Stimulated activated CD4-positive, alpha-beta T cell treated with anti-CD3 and anti-CD28 coated beads, TNF-alpha, amount 100 ng/mL, for 48 hours (primary cell): ENCODE results near the gene CTTNBP2.

Source experiments
- DNase-seq, 3 donors: peaks; one replicate each; pipeline ENCODE4 v3.0.0-alpha.2; 2020; ENCODE audit warnings: low read depth in 3 of 3

The CTTNBP2 gene

DNA sequence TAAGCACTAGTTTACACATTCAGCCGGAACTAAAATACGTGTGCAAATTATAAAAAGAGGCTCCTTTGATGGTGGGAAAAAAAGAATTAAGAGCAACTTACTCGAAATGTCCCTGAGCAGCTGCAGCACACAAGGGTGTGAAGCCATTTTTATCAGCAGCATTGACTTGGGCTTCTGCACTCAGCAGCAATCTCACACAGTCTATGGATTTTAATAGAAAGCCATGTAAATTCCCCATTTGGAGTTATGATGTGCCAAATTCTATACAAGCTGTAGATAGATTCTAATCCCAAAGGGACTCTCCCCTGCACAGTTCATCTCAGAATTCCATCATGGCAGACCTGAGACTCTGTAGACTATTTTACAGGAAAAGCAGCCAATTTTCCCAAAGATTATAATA, 90.5 kb downstream of the CTTNBP2 start:
- no peak for DNase-seq

DNA sequence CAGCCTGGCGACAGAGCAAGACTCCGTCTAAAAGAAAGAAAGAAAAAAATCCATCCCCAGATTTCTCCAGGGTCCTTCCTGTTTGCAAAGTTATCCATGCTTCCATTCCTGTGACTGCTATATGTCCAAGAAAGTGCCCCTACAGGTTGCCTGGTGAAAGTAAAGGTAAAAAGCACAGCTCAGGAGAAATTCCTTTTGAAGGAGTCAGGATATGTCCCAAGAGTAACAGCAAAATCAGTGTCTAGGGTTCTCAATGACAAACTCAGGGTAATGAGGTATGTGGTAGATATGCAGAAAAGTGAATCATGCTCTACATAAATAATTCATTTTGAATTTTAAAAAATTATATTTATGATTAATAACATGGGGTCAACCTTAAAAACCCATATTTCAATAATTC, 91.5 kb downstream of the CTTNBP2 start:
- DNase-seq = no peak

DNA sequence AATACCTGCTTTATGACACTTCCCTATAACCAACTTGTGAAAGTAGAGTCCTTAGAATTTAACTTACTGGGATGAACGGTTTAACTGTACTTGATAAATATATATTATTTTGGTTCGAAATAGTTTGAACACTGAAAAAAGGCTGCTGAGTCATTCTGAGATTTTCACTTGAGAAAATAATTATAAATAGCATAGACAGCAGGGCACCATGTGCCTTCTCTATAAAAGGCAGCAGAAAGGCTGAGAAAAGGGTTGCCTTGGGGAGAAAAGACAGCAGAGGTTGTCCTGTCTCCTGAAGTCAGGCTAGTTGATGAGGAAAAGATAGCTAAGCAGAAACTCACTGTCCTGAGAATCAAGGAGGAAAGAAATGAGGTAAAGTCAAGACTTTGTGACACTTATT, 92.4 kb downstream of the CTTNBP2 start:
- DNase-seq = no peak

DNA sequence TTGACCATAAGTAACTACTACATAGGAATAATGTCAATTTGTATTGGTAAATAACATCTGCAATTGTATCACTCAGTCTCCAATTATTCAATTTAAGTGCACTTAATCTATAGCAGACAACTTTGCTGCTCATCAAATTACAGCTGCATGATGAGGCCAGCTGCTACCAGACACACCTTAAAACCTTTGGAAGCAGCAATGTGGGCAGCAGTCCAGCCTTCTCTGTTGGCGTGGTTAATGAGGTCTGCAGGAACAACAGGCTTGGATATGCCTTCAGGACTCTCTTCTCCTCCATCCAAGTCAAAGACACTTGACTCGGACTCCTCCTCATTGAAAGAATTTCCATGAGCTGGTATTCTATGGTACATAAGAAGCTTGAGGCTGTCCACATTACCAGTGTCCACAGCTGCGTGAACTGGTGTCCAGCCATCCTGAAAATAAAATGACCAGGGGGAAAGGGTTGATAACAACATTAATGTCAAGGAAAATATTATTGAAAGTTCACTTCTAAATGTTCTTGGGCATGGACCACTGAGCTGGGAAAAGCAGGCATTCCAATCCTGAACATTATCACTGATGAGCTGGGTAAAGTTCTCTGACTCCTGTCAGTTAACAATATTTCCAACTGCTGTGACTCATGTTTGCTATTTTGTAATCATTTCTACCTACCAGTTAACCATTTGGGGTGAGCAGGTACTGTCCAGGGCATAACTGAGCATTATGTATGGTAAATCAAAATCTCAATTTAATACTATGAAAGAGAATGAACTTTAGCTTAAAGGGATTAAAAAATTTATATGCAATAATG, 95.7 kb downstream of the CTTNBP2 start:
- no peak for DNase-seq

DNA sequence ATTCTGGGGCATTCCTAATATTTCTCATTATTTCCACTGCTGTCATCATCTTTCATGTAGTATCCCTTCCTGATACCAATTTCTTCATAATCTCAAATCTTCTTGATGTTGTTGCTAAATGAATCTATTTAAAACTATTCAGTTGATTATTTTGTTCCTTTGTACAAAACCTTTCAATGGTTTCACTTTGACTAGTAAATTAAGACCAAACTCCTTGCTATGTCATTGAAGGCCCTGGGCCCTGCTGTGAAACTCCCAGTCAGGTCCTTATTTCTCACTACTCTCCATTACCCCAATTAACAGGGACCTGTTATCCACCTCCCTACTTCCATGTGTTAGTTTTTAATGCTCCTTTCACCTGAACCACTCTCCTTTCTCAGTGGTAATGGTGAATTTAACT, 97.0 kb downstream of the CTTNBP2 start:
- DNase-seq = no peak

DNA sequence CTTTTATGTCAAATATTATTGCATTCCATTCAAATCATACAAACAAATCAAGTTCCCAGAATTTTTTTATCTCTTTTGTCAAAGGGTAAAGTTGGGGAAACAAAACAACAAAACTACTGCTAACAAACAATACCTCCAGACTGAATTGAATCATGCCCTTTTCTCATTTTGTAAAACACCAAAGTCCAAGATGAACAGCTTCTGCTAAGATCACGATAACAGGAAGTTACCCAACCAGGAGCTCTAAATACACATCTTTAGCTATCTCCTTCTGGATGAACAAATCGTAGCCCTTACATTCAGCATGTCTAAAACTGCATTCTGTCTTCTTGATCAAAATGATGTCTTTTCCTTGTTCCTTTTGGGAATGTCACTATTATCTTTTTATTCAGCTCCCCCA, 97.4 kb downstream of the CTTNBP2 start:
- DNase-seq = no peak

DNA sequence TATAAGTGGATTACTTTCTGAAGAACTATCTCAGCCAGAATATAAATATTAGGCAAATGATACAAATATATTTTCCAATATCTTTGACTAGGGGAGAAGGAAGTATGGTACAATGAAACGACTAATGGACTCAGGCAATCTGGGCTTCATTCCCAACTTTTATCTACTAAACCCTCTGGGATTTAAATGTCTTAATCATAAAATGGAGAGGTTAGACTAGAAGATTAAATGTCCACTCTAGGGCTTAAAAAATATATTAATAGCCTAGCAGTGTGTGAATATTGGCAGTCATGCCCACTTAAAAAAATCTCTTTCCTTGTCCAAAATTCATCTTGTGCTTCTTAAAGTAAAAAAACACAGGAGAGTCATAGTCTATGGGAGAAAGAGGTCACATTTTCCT, 98.3 kb downstream of the CTTNBP2 start:
- no peak for DNase-seq

DNA sequence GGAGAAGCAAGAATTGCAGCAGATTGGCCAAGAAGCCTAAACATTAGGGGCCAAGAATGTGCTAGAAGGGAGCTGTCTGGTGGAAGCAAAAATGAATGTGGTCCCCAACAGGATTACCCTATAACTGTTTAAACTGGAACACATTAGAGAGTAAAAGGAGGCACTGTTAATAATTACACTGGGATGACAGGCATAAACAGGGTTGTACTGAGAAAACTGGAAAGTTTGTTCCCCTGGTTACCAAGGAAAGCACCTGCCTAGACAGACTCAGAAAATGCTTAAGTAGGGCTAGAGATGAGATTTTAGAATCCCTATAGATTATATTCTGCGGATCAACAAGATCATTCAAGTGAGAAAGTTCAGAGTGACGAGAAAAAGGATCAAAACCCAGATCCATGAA, 100.8 kb downstream of the CTTNBP2 start:
- no peak for DNase-seq

DNA sequence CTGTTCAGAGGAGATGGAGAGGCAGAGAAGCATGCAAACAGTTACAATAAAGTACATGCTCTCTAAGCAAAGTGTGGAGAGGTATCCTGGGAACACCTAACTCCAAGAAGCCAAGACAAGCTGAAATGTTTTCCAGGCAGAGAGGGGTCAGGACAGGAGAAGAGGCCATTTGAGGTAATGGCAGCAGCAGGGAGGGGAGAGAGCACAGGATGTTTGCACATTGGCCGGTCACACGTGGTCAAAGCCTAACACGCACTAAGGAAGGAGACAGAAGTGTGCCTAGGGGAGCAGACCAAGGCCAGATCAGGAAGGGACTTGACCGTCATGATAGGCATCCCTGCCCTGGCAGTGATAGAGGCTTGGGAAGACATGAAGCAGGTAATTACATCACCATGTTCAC, 101.5 kb downstream of the CTTNBP2 start:
- DNase-seq = no peak

DNA sequence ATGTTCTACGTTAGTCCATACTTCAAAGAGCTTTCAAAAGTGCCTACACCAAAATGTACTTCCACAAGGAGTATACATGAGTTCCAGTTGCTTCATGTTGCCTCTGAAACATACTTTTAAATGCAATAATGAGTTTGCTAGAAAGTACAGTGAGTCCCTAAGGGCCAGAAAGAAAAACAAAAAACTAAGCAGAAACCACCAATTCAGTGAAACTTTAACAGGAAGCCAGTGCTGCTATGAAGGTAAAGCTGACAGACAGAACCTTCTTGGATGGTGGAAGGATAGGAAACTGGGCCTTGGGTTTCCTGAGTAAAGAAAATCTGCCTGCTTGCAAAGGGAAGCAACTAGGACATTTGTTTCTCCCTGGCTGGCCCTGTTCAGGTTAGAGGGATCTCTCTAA, 104.2 kb downstream of the CTTNBP2 start:
- no peak for DNase-seq

DNA sequence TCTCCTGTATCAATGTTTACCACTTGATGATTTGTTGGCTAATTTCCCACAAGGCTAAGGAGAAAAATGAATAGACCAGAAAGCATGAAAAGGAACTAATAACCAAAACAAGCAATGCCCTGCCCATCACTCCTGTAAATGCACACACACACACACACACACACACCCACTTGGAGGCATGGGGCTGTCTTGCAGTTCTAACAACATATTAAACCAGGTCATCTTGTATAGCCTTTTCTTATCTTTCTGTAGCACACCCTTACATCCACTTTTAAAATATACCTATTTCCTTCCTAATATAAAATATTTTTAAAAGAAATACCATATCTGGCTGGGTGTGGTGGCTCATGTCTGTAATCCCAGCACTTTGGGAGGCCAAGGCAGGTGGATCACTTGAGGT, 105.3 kb downstream of the CTTNBP2 start:
- DNase-seq = no peak

DNA sequence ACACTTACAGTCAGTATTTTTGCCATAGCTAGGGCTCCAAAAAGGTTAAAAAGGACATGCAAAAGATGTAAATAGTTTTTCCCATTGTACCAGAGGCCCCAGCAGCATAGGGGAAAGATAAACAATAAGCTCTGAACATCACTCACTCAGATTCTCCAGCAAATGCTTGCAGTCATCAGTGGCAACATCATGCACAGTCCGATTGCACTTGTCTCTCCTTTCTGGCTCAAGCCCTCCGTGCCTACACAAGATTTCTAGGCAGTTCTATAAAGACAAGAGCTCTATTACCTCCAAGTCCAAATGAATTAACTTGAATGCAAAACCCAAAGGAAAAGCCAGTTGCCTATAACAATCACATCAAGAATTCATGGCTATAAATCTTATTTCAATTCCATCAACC, 106.3 kb downstream of the CTTNBP2 start:
- no peak for DNase-seq

DNA sequence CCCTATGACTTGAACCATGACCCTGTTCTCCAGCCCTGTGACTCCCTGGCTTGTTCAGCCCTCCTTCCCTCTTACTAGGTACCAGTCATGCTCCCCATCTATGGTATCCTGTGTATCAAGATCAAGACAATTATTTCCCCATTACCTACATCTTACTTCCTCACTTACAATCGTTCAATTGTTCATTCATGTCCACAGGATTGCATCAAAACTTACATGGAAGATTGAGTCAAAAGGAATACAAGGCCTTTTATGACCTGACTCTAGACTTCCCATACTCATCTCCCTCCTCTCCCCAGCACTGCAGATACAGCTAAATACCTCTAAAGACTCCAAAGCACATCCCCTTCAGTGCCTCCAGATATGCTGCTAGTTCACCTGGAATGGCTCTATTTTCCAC, 109.2 kb downstream of the CTTNBP2 start:
- no peak for DNase-seq

DNA sequence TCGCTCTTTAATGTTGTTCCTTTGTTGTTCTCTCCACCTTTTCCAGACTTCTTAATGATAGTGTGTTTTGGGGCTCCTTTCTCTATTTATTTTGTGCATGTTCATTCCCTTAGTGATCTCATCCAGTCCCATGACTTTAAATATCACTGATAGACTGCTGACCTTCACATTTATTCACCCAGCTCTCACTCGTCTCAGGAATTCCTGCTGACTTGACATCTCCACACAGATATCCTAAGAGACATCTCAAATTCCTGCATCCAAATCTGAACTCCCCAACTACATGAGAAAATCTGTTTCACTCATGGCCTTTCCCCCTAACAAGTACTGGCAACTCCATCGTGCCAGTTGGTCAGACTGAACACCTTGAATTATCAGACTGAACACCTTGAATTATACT, 111.2 kb downstream of the CTTNBP2 start:
- no peak for DNase-seq

DNA sequence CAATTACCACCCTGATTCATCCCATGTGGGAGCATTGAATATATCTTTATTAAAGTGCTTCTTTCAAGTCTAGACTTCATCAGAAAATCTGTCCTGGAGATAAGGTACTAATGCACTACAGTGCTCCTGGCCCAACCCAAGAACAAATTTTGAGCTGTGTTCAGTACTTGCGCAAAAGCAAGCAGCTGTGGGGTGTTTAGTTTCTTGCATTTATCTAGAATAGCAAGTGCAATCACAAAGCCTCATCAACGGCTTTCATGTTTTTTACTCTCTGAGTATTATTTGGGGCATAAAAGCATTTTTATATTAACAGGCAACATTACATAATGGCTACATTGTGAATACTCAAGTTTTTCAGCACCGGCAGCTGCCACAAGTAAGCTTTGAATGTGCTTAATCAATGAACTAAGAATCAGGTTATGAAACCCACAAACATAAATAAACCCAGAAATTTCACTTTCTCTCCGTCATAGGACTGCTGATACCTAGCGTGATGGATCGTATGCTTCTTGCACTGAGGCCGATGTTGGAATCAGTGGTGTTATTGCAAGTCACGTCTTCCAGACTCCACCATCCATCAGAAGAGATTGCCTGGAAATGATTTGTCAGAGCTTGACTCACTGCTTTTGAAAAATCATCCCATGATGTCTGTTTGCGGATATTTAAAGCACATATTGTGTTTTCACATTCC, 113.1 kb downstream of the CTTNBP2 start:
- no peak for DNase-seq

DNA sequence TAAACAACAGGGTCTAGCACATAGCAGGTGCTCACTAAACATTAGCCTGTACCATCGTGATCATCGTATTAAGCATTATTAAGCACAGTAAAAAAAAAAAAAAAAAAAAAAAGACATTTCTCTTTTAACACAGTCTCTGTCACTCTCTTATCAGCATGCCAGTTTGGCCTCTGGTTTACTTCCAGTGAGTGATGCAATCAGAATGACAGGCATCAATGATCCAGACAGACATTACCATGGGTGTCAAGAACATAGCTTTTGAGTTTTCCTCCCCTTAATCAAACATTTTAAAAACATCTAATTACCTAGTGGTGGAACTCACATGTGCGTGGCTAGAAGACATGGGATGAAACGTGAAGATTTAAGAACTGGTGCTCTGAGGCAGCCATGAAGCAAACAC, 115.8 kb downstream of the CTTNBP2 start:
- no peak for DNase-seq

DNA sequence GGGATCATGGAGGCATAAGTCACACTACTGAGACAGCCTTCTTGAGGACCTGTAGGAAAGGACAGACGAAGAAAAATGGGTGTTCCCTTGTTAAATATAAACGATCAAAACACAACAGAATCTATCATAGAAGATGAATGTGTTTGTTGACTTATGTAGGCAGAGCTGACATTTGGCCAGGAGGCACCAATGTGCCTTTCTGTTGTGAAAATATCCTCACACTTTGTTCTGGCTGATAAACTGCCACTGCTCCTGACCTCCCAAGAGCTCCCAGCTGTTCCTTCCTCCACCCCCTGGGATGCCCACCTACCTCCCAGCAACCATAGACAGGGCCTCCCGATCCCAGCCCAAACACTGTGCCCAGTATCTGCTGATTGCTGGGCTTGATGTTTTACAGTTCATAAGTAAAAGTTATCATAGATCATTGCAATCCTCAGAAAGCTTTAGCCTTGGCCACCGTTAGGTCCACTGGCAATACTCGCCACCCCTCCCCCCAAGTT, 116.6 kb downstream of the CTTNBP2 start:
- no peak for DNase-seq

DNA sequence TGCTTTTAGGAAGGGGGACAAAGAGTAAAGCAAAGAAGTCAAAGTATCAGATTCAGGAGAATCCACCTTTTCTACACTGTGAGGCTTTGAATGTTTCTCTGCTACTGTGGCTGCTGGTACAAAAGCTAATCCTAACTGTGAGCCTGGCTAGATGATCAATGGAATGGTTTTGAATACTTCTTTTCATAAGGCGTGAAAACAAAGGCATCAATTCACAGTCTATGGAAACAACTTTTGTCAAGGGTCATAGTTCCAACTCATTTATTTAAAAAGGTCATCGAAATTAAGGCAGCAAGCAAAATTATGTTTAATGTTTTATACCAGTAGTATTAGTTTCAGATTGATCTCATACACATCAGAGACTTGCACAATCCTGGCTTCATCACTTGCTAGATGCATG, 118.1 kb downstream of the CTTNBP2 start:
- no peak for DNase-seq

DNA sequence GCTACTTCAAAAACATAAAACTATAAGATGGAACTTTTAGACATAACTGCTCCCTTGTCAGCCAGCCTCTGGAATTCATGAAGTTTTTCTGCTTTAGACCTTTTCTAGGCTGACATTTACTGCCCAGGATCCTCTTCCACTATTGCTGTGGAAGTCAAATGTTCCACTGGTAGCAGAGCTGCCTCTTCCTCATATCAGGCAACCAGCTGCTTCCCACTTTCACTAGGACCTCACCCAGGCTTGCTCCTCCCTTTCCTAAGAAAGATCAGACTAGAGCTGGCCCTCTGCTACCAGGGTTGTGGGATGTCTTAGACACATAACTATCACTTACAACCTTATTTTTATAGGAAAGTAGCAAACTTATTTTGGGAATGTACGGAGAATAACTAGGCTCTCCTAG, 121.5 kb downstream of the CTTNBP2 start:
- no peak for DNase-seq

DNA sequence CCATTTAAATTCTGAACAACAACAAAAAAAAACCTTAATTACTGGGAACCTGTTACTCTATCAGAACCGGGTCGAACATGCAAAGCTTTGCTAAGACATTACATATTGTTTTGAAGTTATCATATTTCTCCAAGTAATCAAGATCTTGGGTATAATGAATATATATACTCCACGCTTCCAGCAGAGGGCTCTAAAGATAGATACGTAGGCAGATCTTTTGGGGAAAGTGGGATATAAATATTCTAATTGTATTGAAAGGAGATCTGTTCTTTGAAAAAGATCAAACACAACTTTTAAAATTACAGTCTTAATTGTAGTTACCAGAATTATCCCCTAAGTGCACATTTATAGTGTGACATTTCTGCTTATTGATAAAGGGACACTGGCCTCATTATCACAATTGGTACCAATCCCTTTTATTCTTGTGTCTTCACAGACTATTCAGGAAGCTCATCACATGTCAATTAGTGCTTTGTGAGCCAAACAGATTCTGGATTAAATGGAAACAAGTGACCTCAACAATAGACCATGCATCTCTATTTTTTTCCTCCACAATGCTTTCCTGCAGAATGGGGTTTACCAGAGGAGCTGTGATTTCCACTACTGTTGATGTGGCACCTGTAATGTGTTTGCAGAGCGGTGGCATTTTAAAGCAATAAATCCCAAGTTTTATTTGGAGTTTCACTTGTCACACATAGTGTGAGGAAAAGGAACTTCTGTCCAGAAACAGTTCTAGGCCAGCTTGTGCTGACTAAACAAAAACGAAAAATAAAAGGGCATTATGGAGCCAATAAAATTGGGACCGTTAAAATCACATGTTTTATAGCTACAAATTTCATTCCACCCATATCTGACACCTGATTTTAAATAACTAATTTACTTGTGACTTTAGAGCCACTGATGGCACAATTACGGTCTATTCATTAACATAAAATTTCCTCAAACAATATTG, 122.4 kb downstream of the CTTNBP2 start:
- DNase-seq = no peak

DNA sequence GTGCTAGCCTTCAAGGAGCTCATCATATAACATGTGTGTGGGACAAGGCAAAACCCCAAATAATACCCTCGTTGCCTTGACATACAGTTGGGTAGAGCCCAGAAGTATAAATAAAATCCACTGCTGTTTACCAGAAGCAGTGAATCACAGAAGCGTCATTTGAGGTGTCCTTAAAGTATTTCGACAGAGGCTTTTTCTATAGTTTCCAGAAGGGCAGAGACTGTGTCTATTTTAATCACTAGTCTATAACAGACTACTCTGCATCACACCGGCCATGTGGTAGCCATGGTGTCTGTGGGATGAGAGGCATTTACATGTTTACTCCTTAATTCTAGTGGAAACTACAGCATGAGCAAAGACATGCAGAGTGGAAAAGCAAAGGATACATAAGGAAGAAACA, 131.3 kb downstream of the CTTNBP2 start:
- no peak for DNase-seq

DNA sequence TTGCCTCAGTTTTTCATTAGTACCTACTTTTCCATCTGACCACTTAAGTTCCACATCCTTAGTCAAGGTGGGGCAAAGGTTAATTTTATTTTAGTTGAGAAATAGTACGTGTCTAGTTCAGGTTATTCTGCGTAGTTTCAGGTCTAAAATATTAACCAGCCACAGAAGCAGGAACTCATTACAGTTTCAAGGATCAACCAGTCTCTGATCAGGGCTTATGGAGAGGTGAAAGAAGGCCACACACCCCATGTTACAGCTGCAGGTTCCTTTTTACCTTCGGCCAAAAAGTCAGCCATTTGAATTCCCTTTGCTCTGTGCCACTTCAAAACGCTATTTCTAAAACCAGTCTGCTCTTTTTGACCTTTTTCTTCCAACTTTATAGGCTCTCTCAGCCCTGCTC, 134.2 kb downstream of the CTTNBP2 start:
- DNase-seq = no peak
